Neuronal stem cell (in vitro differentiated cells): ENCODE results near the gene ORMDL1.

Experiments used
- DNase-seq: peaks from one replicate; pipeline ENCODE4 v3.0.0-alpha.2; 2013; ENCODE audit warnings: low spot score
- H2AFZ ChIP-seq: one replicate; pipeline ENCODE4 v1.6.1; 2013; ENCODE audit warnings: mild to moderate bottlenecking, low read length, inconsistent platforms
- H2AK5ac ChIP-seq: 2 replicates; pipeline ENCODE4 v1.6.1; 2013; ENCODE audit warnings: low read depth, mild to moderate bottlenecking, inconsistent platforms, low read length, moderate library complexity, mixed read lengths
- H2BK120ac ChIP-seq: 2 replicates; pipeline ENCODE4 v1.6.1; 2013; ENCODE audit warnings: low read depth, mild to moderate bottlenecking, inconsistent platforms, low read length, moderate library complexity, mixed read lengths
- H2BK12ac ChIP-seq: one replicate; pipeline ENCODE4 v1.6.1; 2013; ENCODE audit warnings: low read length, inconsistent platforms
- H2BK15ac ChIP-seq: 2 replicates; pipeline ENCODE4 v1.6.1; 2013; ENCODE audit warnings: mild to moderate bottlenecking, low read length, inconsistent platforms, mixed read lengths
- H2BK5ac ChIP-seq: one replicate; pipeline ENCODE4 v1.6.1; 2013; ENCODE audit warnings: inconsistent platforms, mild to moderate bottlenecking, low read length, moderate library complexity
- H3K14ac ChIP-seq: one replicate; pipeline ENCODE4 v1.6.1; 2013; ENCODE audit warnings: low read length, inconsistent platforms
- H3K18ac ChIP-seq: 2 replicates; pipeline ENCODE4 v1.6.1; 2013; ENCODE audit warnings: low read length, inconsistent platforms
- H3K23ac ChIP-seq: 2 replicates; pipeline ENCODE4 v1.6.1; 2013; ENCODE audit warnings: low read depth, mild to moderate bottlenecking, mixed read lengths, low read length, inconsistent platforms; ENCODE audit not compliant: poor library complexity
- H3K27ac ChIP-seq: replicated peaks from 3 replicates; pipeline ENCODE4 v1.5.1; 2013; ENCODE audit warnings: low read length, inconsistent platforms
- H3K27me3 ChIP-seq, 3 experiments: 2 replicates each; pipeline ENCODE4 v1.6.1; 2013; ENCODE audit warnings: low read length in 3 of 3, mild to moderate bottlenecking in 2 of 3, inconsistent platforms in 1 of 3, low read depth in 1 of 3, mixed read lengths in 1 of 3, moderate library complexity in 1 of 3; ENCODE audit not compliant: control insufficient read depth in 3 of 3, insufficient read depth in 3 of 3
- H3K36me3 ChIP-seq, 2 donors: replicated peaks in 1 of 2; 2 replicates each; pipeline ENCODE4 v1.6.1; 2013; ENCODE audit warnings: low read length in 2 of 2; ENCODE audit not compliant: control insufficient read depth in 2 of 2, insufficient read depth in 2 of 2
- H3K4ac ChIP-seq: 2 replicates; pipeline ENCODE4 v1.6.1; 2013; ENCODE audit warnings: inconsistent platforms, mild to moderate bottlenecking, low read length, moderate library complexity
- H3K4me1 ChIP-seq, 2 donors: 1 replicate in 1 of 2; 2 replicates in 1 of 2; pipeline ENCODE4 v1.6.1; 2013; ENCODE audit warnings: low read length in 2 of 2, low read depth in 1 of 2; ENCODE audit not compliant: control insufficient read depth in 2 of 2, insufficient read depth in 1 of 2
- H3K4me2 ChIP-seq: one replicate; pipeline ENCODE4 v1.6.1; 2013; ENCODE audit warnings: mild to moderate bottlenecking, low read length, inconsistent platforms; ENCODE audit not compliant: insufficient read depth, poor library complexity, severe bottlenecking
- H3K4me3 ChIP-seq, 2 donors: 2 replicates each; pipeline ENCODE4 v1.5.1; 2013; ENCODE audit warnings: low read length in 2 of 2, mild to moderate bottlenecking in 2 of 2, inconsistent platforms in 1 of 2, moderate library complexity in 1 of 2
- H3K79me1 ChIP-seq: one replicate; pipeline ENCODE4 v1.6.1; 2013; ENCODE audit warnings: low read depth, mild to moderate bottlenecking, inconsistent platforms, low read length, moderate library complexity
- H3K9ac ChIP-seq: one replicate; pipeline ENCODE4 v1.6.1; 2013; ENCODE audit warnings: mild to moderate bottlenecking, low read depth, low read length, inconsistent platforms; ENCODE audit not compliant: poor library complexity
- H3K9me3 ChIP-seq, 2 donors: replicated peaks in 1 of 2; 2 replicates each; pipeline versions ENCODE3 to v1.6.1; 2013; ENCODE audit warnings: low read length in 2 of 2, mild to moderate bottlenecking in 2 of 2, inconsistent platforms in 1 of 2, low read depth in 1 of 2, mixed read lengths in 1 of 2, moderate library complexity in 1 of 2; ENCODE audit not compliant: control insufficient read depth in 2 of 2, insufficient read depth in 1 of 2
- H4K8ac ChIP-seq: one replicate; pipeline ENCODE4 v1.6.1; 2013; ENCODE audit warnings: low read depth, mild to moderate bottlenecking, inconsistent platforms, low read length, moderate library complexity
- H4K91ac ChIP-seq: one replicate; pipeline ENCODE4 v1.6.1; 2013; ENCODE audit warnings: low read length, low read depth, mild to moderate bottlenecking, inconsistent platforms; ENCODE audit not compliant: poor library complexity
- WGBS, 2 donors: extraction: QIAGEN DNeasy Blood & Tissue Kit; methylation state at CpG; one replicate each; pipeline ENCODE4 v1.1.7; 2013; ENCODE audit warnings: missing lambda C conversion rate in 2 of 2, mixed read lengths in 1 of 2; ENCODE audit not compliant: insufficient read length in 2 of 2, insufficient replicate concordance in 1 of 2; ENCODE audit errors: extremely low coverage in 2 of 2; 5-methylcytosine and 5-hydroxymethylcytosine counted together

The ORMDL1 gene

GRCh38 chr2:189726849-189727248 is 57.3 kb downstream of the ORMDL1 start:
- Histone ChIP-seq H3K4me1 (no peaks in the 10 kb centered on the region), H3K4ac (no peak overlapping the region), H2BK120ac (no peak overlapping the region), H4K8ac (no peak overlapping the region), H2AK5ac (no peak overlapping the region), H3K36me3 (no peaks in the 10 kb centered on the region), H2BK5ac (no peak overlapping the region), H3K79me1 (no peaks in the 10 kb centered on the region), H3K23ac (no peak overlapping the region), H2BK12ac (no peak overlapping the region), H3K4me3 (no peak overlapping the region), H3K27ac (no peak overlapping the region), H3K4me2 (no peak overlapping the region), H2AFZ (no peak overlapping the region), H4K91ac (no peak overlapping the region), H3K27me3 (no peaks in the 10 kb centered on the region), H2BK15ac (no peak overlapping the region), H3K18ac (no peak overlapping the region), H3K9ac (no peak overlapping the region), H3K9me3 (no peaks in the 10 kb centered on the region), H3K14ac (no peak overlapping the region)
- DNase-seq: no peak

GRCh38 chr2:189726271-189726670 is 57.9 kb downstream of the ORMDL1 start:
- Histone ChIP-seq H3K4me2 (no peak overlapping the region), H3K27me3 (no peaks in the 10 kb centered on the region), H3K4me3 (no peak overlapping the region), H3K4me1 (no peaks in the 10 kb centered on the region), H4K8ac (no peak overlapping the region), H2AFZ (no peak overlapping the region), H2AK5ac (no peak overlapping the region), H2BK12ac (no peak overlapping the region), H3K14ac (no peak overlapping the region), H2BK5ac (no peak overlapping the region), H3K36me3 (no peaks in the 10 kb centered on the region), H3K9ac (no peak overlapping the region), H3K79me1 (no peaks in the 10 kb centered on the region), H3K18ac (no peak overlapping the region), H4K91ac (no peak overlapping the region), H3K4ac (no peak overlapping the region), H3K27ac (no peak overlapping the region), H3K9me3 (no peaks in the 10 kb centered on the region), H2BK15ac (no peak overlapping the region), H3K23ac (no peak overlapping the region), H2BK120ac (no peak overlapping the region)
- no CpG with 5 or more reads among the region's 1 CpG for WGBS, 2 donors
- no peak for DNase-seq

- no peaks in the 10 kb centered on the region for H3K4me1 ChIP-seq
- H2AK5ac ChIP-seq: no peak overlapping the region
- H3K9me3 ChIP-seq: no peaks in the 10 kb centered on the region
- H3K14ac ChIP-seq: no peak overlapping the region
- H3K27ac ChIP-seq: no peak overlapping the region
- H2BK15ac ChIP-seq: no peak overlapping the region
- no peaks in the 10 kb centered on the region for H3K79me1 ChIP-seq
- no peaks in the 10 kb centered on the region for H3K36me3 ChIP-seq
- no peak overlapping the region for H3K18ac ChIP-seq
- H2AFZ ChIP-seq: no peak overlapping the region
- no peak overlapping the region for H3K4me3 ChIP-seq
- H3K23ac ChIP-seq: no peak overlapping the region
- no peak overlapping the region for H3K4me2 ChIP-seq
- H4K91ac ChIP-seq: no peak overlapping the region
- no peak overlapping the region for H3K9ac ChIP-seq
- no peak overlapping the region for H4K8ac ChIP-seq
- H2BK120ac ChIP-seq: no peak overlapping the region
- no peak overlapping the region for H2BK12ac ChIP-seq
- no peak overlapping the region for H3K4ac ChIP-seq
- H2BK5ac ChIP-seq: no peak overlapping the region
- DNase-seq: no peak
- no peaks in the 10 kb centered on the region for H3K27me3 ChIP-seq
These were observed 60.9 kb downstream of the ORMDL1 start for GRCh38 chr2:189723192-189723591.
